Fibroblast of lung (primary cell): Measurements from ENCODE around the gene FAM193B. TPM values are rescaled to one million over a fixed set of nuclear protein-coding genes. Genes with fewer than 3 reads are reported as not detected.

Experiments used
- DNase-seq, 2 donors: peaks; one replicate each; pipeline versions ENCODE4 v3.0.0 to v3.0.0-alpha.2; 2010; ENCODE audit warnings: low read depth in 2 of 2
- H2AFZ ChIP-seq: 2 replicates; pipeline ENCODE4 v1.5.1; 2012; ENCODE audit warnings: low read length, control low read depth, inconsistent platforms
- H3K27ac ChIP-seq: 2 replicates; pipeline ENCODE4 v1.5.1; 2011; ENCODE audit warnings: low read length, control low read depth; ENCODE audit not compliant: insufficient read depth
- H3K27me3 ChIP-seq: 2 replicates; pipeline ENCODE4 v1.5.1; 2011; ENCODE audit warnings: mild to moderate bottlenecking, low read length; ENCODE audit not compliant: control insufficient read depth, insufficient read depth
- H3K36me3 ChIP-seq: 2 replicates; pipeline ENCODE4 v1.5.1; 2011; ENCODE audit warnings: low read length; ENCODE audit not compliant: control insufficient read depth, insufficient read depth
- H3K4me1 ChIP-seq: 2 replicates; pipeline ENCODE4 v1.5.1; 2011; ENCODE audit warnings: low read length; ENCODE audit not compliant: control insufficient read depth, insufficient read depth; ENCODE audit errors: extremely low read depth
- H3K4me2 ChIP-seq: 2 replicates; pipeline ENCODE4 v1.5.1; 2011; ENCODE audit warnings: low read length, control low read depth; ENCODE audit not compliant: insufficient read depth; ENCODE audit errors: extremely low read depth
- H3K4me3 ChIP-seq, 4 experiments: fragments of 200-600 bp in 1 of 4; sonication (generic) in 1 of 4; replicated peaks in 1 of 4; 2 replicates each; pipeline ENCODE4 v1.5.1; 2011 to 2016; ENCODE audit warnings: low read length in 4 of 4, low read depth in 3 of 4, mild to moderate bottlenecking in 3 of 4, control low read depth in 2 of 4, inconsistent platforms in 1 of 4, mixed read lengths in 1 of 4; ENCODE audit not compliant: insufficient read depth in 1 of 4; ENCODE audit errors: control extremely low read depth in 1 of 4
- H3K79me2 ChIP-seq: 2 replicates; pipeline ENCODE4 v1.5.1; 2012; ENCODE audit warnings: mild to moderate bottlenecking, low read length, inconsistent platforms; ENCODE audit not compliant: control insufficient read depth, insufficient read depth
- H3K9ac ChIP-seq: 2 replicates; pipeline ENCODE4 v1.5.1; 2011; ENCODE audit warnings: mild to moderate bottlenecking, low read length, control low read depth; ENCODE audit not compliant: insufficient read depth
- H3K9me3 ChIP-seq: 2 replicates; pipeline ENCODE4 v1.5.1; 2012; ENCODE audit warnings: low read depth, low read length; ENCODE audit not compliant: control insufficient read depth, insufficient read depth
- H4K20me1 ChIP-seq: 2 replicates; pipeline ENCODE4 v1.5.1; 2011; ENCODE audit warnings: low read length; ENCODE audit not compliant: control insufficient read depth, insufficient read depth; ENCODE audit errors: extremely low read depth
- CTCF ChIP-seq, 2 donors: IDR thresholded peaks in 1 of 2; conservative IDR thresholded peaks in 1 of 2; 1 replicate in 1 of 2; 2 replicates in 1 of 2; pipeline ENCODE4 v1.5.1; 2011 to 2012; ENCODE audit warnings: low read length in 2 of 2, control low read depth in 1 of 2, inconsistent platforms in 1 of 2, low read depth in 1 of 2, mild to moderate bottlenecking in 1 of 2
- EZH2 ChIP-seq: IDR thresholded peaks from 2 replicates; pipeline ENCODE4 v1.5.1; 2012; ENCODE audit warnings: low read length, control low read depth, mild to moderate bottlenecking; ENCODE audit errors: missing control alignments
- polyA plus RNA-seq, 2 donors: library from polyadenylated mRNA; depleted of rRNA in 1 of 2; stranded (reverse) in 1 of 2; unstranded in 1 of 2; fragments of >200 nt; gene quantifications; 2 replicates each; pipeline ENCODE4 v1.2.1, GENCODE V29; 2011 to 2012; ENCODE audit warnings: missing spikeins in 1 of 2
- total RNA-seq: library from RNA; depleted of rRNA; stranded (reverse); fragments of >200 nt; gene quantifications from 2 replicates; pipeline ENCODE4 v1.2.1, GENCODE V29; 2014

Gene FAM193B
- total and polyA plus RNA-seq, 2 donors (not counting 1 experiment from before 2014, with no cell fraction given): 27.9 to 28.4 TPM

- Histone ChIP-seq H3K27me3 (no peaks in the 10 kb centered on the region), H3K9ac (no peak overlapping the region), H3K9me3 (no peaks in the 10 kb centered on the region), H3K4me2 (no peak overlapping the region), H2AFZ (no peak overlapping the region), H3K27ac (no peak overlapping the region), H3K4me1 (peaks cover 31% of the 10 kb centered on the region), H4K20me1 (no peaks in the 10 kb centered on the region), H3K36me3 (peaks cover 13% of the 10 kb centered on the region), H3K4me3 (no peak overlapping the region), H3K79me2 (no peaks in the 10 kb centered on the region)
- DNase-seq: peak in 1 of 2 donors; percentile 38
- no peak for TF ChIP-seq CTCF (conservative IDR thresholded peaks at IDR 0.05 in 1 of 2, IDR thresholded peaks at IDR 0.05 in 1 of 2; ENCODE audit: low read depth in 1 of 2, low read length in 2 of 2)
- TF ChIP-seq EZH2: no peak
These were observed 76.5 kb downstream of the FAM193B start for GRCh38 chr5:177477701-177478477.

GRCh38 chr5:177476531-177477233 is 77.7 kb downstream of the FAM193B start:
- DNase-seq: peak; percentile 78 to 83
- peaks cover 10% of the 10 kb centered on the region for H3K79me2 ChIP-seq
- no peaks in the 10 kb centered on the region for H3K27me3 ChIP-seq
- H3K4me2 ChIP-seq: no peak overlapping the region
- peaks cover 34% of the 10 kb centered on the region for H3K4me1 ChIP-seq
- no peak overlapping the region for H3K9ac ChIP-seq
- H3K27ac ChIP-seq: no peak overlapping the region
- no peak overlapping the region for H3K4me3 ChIP-seq
- no peaks in the 10 kb centered on the region for H4K20me1 ChIP-seq
- H2AFZ ChIP-seq: no peak overlapping the region
- H3K36me3 ChIP-seq: peaks cover 9% of the 10 kb centered on the region
- H3K9me3 ChIP-seq: no peaks in the 10 kb centered on the region
- TF ChIP-seq EZH2: no peak
- TF ChIP-seq CTCF (conservative IDR thresholded peaks at IDR 0.05 in 1 of 2, IDR thresholded peaks at IDR 0.05 in 1 of 2; ENCODE audit: low read depth in 1 of 2, low read length in 2 of 2): no peak

GRCh38 chr5:177475563-177476427 is 78.6 kb downstream of the FAM193B start:
- peaks cover 19% of the 10 kb centered on the region for H3K79me2 ChIP-seq
- no peak overlapping the region for H3K4me3 ChIP-seq
- H3K4me1 ChIP-seq: peaks cover 40% of the 10 kb centered on the region
- H3K4me2 ChIP-seq: no peak overlapping the region
- peaks cover 6% of the 10 kb centered on the region for H3K36me3 ChIP-seq
- H3K9me3 ChIP-seq: no peaks in the 10 kb centered on the region
- H4K20me1 ChIP-seq: no peaks in the 10 kb centered on the region
- TF ChIP-seq CTCF (conservative IDR thresholded peaks at IDR 0.05 in 1 of 2, IDR thresholded peaks at IDR 0.05 in 1 of 2; ENCODE audit: low read depth in 1 of 2, low read length in 2 of 2): no peak
- no peak for TF ChIP-seq EZH2
- H2AFZ ChIP-seq: no peak overlapping the region
- peak in 1 of 2 donors; percentile 50 for DNase-seq
- no peaks in the 10 kb centered on the region for H3K27me3 ChIP-seq
- H3K9ac ChIP-seq: no peak overlapping the region
- no peak overlapping the region for H3K27ac ChIP-seq
